HG02943 (cell line): ENCODE data around the gene ATP11C.
"Not testable (repeated sequence)": the region's sequence is repeated elsewhere in the genome, so short reads cannot be mapped to it uniquely, and the experiment has no call there.

Experiments
- ATAC-seq: cut with Tn5 transposase; IDR thresholded peaks from one replicate; pipeline ENCODE4 v1.9.1; 2021; ENCODE audit warnings: mild to moderate bottlenecking, low read depth, moderate library complexity; ENCODE audit not compliant: unreplicated experiment

The ATP11C gene

GRCh38 chrX:139864640-139865039 is 68.2 kb downstream of the ATP11C start:
- ATAC-seq, result no peak

DNA sequence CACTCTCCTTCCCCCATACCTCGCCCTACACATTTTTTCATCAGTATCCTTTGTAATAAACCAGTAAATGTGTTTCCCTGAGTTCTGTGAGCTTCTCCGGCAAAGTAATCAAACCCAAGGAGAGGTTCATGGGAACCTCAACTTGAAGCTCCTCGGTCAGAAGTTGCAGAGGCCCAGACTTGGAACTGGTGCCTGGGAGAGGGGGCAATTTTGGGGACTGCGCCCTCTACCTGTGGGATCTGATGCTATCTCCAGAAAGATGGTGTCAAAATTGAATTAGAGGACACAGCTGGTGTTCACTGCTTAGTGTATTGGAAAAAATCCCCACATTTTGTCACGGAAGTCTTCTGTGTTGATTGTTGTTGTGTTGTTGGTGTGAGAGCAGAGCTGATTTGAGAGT is 70.6 kb downstream of the ATP11C start:
- ATAC-seq, result no peak

DNA sequence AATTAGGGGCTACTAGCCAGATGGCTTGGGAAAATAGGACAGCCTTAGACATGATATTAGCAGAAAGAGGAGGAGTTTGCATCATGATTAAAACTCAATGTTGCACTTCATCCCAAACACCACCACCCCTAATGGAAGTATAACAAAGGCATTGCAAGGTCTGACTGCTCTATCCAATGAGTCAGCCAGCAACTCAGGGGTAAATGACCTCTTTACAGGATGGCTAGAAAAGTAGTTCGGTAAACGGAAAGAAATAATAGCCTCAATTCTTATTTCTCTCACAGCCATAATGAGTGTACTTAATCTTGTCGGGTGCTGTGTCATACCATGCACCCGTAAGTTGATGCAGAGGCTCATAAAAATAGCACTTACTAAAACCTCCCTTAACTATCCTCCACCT is 76.0 kb downstream of the ATP11C start:
- not testable (repeated sequence) for ATAC-seq

- ATAC-seq, result no peak
Measured at GRCh38 chrX:139851730-139852129, 81.1 kb downstream of the ATP11C start.

DNA sequence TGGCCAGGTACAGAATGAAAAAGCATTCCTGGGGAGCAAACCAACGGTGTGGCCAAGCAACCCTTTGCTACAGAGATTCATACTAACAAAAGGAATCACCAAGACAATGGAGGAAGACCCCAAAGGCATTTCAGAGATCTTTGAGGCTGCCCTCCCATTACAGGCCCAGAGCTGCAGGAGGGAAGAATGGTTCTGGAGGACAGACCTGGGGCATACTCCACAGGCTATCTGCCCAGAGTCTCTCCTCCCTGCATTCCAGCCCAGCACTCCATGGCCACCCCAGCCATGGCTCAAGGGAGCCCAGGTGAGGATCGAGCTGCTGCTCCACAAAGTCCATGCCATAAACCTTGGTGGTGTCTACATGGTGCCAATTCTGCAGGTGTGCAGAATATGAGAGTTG is 81.9 kb downstream of the ATP11C start:
- no peak for ATAC-seq

- no peak for ATAC-seq
Measured at GRCh38 chrX:139844884-139845283, 88.0 kb downstream of the ATP11C start.

DNA sequence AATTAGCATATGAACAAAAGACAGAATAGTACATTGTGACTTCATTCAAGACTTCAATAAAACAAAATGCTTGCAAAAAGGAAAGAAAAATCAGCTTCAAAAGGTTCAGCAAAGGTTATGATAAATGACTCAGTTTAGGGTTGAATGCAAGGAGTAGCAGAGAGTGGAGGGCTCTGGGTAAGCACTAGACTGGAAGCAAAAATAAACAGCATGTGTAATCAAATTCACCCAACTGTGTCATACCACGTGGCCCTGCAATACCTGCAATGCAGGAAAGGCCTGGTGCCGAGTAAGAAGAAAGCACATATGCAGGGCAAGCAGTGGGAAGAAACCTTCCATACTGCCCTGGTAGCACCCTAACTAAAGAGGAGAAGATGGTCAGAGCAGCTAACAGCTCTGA is 88.7 kb downstream of the ATP11C start:
- ATAC-seq, result no peak

- no peak for ATAC-seq
Measured at GRCh38 chrX:139842326-139843185, 90.3 kb downstream of the ATP11C start.

- ATAC-seq, result not testable (repeated sequence)
Measured at GRCh38 chrX:139836335-139836734, 96.5 kb downstream of the ATP11C start.

DNA sequence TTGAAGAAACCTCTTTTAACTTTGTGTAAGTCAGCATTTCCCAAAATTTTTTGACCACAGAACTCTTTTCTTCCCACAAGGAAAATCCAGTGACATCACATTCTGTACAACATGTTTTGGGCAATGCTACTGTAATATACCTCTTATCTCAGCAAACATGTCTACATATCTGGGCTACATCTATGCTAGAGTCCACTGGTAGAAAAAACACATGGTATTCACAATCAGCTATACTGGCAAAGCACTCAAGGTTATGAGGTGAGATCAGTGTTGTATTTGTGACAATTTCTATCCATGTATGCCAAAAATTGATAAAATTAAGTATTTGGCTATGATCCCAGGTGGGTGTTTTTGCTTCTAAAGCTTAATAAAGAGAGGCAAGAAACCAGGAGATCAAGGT is 98.0 kb downstream of the ATP11C start:
- ATAC-seq, result no peak

DNA sequence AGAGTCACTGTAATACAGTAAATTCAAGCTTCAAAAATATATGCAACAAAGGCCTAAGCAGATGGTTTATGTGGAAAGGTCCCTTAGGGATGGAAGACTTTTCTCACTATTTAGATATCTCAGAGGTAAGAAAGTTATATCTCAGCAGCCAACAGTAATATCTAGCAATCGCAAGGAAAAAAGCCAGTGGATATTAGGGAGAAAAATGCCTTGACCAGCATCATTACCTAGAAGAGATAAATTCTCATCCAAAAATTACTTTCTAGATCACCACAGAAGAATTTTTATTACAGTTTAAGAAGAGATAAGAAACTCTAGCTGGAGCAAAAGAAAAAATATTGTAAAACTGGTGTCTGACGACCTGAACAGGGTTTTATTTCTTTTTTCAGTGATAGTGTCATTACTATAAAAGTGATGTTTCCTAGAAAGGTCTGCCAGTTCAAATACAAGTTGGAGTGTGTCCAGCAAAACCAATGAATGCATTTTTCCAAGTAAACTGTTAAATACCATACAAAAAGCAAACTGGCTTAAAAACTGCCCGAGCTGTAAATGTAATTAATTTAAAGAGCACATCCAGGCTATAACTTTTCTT is 100.0 kb downstream of the ATP11C start:
- no peak for ATAC-seq

DNA sequence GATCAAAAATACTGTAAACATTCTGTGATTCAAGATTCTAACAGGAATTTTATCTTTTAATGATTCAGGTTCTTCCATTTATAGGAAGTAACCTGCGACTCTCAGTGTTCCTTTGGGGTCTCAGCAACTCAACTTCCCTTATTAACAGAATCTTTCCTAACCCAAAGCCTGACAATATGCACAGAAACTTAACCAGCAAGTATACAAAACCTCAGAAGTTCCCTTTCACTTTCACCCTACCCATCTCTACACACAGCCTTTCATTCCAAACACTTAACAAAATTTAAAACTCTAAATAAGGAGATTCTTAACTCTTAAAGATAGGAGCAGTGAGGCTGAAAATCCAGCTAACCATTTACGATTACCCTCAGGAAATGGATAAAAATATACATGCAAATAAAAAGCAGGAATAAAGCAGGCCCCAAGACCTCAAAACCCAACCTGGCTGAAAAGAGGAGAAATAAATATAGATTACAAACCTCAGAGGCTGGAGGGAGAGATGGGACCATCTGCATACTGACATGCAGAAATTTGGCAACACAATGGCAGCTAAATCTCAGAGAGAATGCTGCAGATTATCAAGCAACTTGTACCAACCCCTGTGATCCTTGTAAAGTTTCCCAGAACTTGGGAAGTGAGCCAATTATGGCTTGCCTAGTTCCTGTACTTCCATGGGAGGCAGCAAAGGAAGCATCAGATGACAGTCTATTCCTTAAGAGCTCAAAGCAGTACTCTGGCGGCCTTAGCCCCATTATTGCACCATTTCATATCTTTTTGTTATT is 101.0 kb downstream of the ATP11C start:
- ATAC-seq, result peak; percentile 75

GRCh38 chrX:139831017-139831416 is 101.8 kb downstream of the ATP11C start:
- no peak for ATAC-seq

- ATAC-seq, result no peak
Measured at GRCh38 chrX:139828830-139829229, 104.0 kb downstream of the ATP11C start.

GRCh38 chrX:139828033-139828432 is 104.8 kb downstream of the ATP11C start:
- ATAC-seq, result no peak

GRCh38 chrX:139826065-139827044 is 106.5 kb downstream of the ATP11C start:
- ATAC-seq, result no peak

- no peak for ATAC-seq
Measured at GRCh38 chrX:139825618-139826017, 107.2 kb downstream of the ATP11C start.

- ATAC-seq, result no peak
Measured at GRCh38 chrX:139823806-139824205, 109.0 kb downstream of the ATP11C start.

- ATAC-seq, result no peak
Measured at GRCh38 chrX:139820358-139820984, 112.4 kb downstream of the ATP11C start.

DNA sequence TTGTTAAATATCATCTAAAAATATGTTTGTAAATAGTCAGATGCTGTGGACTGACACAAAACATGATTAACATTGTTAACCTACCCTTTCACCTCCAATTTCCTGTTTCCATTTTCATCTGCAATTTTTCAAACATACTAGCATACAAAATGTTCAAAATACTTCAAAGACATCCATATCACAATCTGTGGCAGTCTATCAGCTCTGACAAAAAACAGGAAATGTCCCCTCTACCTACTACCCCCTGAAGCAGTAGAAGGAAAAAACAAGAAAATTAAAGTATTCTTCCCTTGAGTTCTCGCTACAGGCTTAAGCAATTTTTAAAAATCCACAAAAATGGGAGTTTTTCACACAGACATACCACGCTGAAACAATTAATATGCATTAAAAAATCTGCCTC is 116.6 kb downstream of the ATP11C start:
- no peak for ATAC-seq
